NCI-H82 (cell line): ENCODE measurements around the gene USH2A.

Experiments
- DNase-seq: peaks from one replicate; lab custom pipeline; 2025; lab: John Stamatoyannopoulos, UW

Gene USH2A

DNA sequence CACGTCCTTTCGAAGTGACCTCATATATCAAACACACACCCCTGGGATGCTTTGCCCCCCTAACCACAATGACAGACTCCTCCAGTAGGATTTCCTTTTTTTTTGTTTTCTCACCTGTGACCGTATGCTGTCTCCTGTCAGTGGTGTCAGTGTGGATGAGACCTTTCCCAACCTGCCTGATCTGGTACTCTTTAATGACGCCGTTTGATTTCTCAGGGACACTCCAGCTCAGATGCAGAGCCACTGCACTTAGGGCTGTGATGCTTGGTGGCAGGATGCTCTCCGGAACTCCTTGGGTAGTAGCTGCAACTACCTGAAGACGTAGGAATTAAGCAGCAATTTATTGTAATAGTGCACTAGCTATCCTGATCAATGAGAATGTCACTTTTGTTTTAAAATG, 643.5 kb downstream of the USH2A start:
- no peak for DNase-seq

DNA sequence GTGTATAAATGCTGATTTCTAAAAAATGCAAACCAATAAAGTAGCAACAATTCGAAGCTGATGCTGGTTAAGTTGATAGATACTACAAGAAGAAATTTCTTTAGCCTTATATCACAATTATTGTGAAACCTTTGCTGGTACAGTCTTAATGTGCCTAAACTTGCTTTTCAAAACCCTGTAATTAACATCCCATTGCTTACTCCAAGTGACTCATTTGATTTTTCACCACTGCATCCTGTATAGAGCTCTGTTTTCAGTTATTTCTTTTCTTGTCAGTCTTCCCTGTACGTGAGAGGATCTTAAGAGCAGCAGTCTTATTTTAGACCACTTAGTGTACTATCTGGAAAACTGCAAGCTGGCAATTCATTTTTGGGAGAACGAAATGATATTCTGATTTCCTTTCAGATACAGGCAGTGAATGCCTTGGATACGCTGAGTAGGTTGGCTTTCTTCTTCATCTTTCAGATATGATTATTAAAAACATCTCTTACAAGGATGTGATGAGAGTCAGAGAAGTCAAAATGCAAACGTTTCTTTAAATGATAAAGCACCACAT, 645.8 kb downstream of the USH2A start:
- no peak for DNase-seq

DNA sequence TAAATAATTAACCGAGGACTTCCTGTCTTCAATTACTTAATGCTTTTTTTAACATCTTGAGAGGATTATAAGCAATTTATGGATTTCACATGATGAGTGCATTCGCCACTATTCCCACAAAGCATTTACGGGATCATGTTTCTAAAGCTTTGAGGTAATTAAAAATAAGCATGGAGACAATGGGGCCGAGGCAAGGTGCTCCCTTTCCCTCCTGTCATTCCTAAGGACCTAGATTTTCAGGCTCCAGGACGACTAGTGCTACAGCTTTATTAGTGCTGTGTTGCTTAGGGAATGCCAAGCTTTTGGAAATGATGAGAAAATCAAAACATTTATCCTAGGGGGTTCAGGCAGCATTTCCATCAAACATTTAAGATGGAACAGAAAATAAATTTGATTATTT, 646.9 kb downstream of the USH2A start:
- peak; percentile 80 for DNase-seq

DNA sequence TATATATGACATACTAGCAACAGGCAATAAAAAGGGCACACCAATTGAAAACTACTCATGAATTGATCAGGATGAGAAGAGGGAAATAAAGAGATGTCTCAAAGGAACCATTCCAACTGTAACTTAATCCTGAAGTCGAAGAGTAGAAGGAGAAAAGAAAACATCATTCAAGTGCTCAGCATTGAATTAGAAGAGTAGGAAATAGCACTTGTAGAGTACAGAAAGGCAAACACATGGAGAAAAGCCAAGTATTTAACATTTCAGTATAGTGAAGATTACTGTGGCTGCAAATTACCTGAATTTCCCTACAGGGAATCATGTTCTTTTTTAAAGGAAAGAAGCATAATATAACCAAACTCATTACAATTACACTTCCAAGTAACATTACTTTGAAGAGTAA, 651.1 kb downstream of the USH2A start:
- no peak for DNase-seq

DNA sequence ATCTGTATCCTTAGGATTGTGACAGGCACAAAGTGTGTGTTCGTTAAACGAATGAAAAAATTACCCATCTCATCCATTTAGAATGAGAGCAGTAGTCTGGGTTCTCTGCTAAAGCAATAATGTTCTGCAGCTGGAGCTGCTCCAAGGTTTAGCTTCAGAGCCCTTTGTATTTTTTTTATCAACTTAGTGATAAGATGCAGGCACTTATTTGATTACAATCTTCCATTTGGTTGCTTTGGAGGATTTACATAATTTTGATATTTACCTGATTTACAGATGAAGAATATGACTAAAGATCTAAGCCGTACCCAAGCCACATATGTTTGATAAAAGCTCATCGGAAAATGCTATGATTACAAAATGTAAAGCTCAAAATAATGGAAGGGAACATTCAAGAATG, 654.9 kb downstream of the USH2A start:
- DNase-seq: no peak

DNA sequence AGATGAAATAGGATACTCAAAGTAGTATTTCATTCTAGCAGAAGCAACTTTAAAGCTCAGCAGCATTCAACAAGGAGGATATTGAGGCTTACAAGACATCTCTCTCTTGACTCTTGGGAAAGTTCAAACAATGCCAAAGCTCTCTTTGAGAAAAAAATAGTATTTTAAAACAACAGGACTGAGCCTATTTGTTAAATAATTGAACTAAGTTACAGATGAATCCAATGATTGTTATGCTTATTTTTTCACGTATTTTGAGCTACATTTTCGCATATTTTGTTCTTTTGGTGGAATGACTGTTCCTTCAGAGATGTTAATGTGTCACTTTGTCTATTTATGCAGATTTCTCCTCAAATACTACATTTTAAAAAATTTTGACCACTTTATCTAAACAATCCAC, 655.5 kb downstream of the USH2A start:
- no peak for DNase-seq

DNA sequence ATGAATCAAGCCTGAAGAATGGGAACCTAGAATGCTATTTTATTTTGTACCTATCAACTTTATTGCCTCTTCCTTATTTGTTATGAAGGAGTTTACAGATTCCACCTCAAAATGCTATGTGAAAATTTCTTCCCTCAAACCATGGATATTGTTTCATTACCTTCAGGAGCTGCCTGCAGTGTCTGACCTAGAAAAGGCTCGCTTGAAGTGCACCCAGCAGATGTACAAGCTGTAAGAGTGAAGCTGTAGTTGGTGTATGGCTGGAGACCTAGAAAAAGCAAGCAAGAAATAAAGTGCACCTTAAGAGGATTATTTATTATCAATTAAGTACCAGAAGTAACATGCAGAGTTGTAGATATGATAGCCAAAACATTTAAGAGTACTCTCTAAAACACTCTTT, 656.7 kb downstream of the USH2A start:
- no peak for DNase-seq

DNA sequence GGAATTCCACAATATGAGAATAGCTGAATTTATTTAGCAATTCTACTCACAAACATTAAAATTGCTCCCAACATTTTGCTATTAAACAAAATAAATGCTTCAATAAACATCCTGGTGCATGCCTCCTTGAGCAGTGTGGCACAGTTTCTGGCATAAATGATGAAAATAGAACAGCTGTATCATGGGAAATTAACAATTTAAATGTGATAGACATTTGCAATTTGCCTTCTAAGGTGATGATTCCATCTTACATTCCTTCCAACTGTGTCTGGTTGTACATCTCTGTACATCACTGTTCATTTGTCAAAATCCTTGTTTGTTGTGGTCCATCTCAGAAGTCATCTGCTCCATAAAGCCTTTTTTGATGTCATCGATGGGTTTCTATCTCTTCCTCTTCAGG, 657.4 kb downstream of the USH2A start:
- no peak for DNase-seq

DNA sequence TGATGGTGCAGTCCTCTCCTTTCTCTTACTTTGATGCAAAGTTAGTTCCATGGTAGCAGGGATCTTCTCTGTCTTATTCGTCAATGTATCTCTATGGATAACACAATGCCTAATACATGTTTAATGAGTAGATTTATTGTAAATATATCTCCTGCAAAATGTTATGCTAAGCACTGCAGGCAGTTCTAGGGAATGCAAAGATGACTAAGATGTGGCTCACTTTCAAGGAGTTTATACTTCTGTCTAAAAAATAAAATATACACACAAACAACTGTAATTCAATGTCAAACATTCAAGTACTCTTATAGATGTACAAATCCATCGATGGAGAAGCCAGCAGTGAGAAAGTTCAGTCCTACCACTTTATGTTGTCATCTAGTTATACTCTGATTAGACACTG, 661.8 kb downstream of the USH2A start:
- no peak for DNase-seq

DNA sequence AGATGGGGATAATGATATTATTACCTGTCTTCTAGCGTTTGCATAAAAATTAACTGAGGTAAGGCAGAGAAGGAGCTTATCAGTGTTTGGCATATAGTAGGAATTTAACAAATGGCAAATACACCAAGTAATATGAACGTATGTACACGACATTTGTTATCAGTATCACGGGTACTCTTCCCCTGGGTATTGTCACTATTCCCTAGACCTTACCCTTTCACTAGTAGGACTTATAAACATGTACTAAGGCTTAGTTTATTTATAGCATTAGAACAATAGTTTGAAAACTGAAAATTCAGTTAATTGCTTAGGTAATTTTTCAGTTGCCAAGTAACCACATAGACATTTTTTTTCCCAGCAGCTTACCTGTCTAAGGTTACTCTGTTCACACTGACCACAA, 669.1 kb downstream of the USH2A start:
- no peak for DNase-seq

DNA sequence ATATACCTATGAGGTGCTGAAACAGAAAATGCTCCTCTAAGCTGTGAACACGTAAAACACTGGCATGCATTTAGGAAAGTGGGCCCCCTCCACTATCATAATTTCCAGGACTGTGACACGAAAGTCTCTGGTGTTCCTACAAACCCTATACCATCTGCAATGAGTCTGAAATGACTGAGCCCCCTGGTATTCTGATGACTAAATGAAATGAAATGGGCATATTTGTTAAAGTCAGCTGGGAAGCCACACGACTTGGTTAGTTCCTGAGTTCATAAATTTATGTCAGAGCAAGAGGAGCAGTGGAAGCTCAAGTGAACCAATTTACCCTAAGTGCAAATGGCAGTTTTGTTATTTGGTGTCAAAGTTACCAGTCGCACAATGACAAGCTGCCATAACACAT, 673.8 kb downstream of the USH2A start:
- DNase-seq: no peak

DNA sequence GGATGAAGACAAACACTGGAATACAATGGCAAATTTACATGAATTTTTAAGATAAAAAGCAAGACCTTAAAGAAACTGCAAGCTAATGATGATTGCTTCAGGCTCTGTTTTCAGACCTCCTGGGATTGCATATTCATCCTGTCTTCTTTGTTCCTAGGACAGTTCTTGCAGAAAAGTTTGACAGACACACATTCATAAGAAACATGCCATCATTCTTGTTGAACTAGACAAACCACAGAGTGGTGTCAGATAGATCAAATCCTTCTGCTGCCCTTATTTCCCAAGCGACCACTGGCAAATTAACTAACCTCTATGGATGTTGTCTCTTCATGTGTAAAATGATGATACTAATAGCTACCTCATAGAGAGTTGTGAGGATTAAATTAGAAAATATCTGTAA, 674.8 kb downstream of the USH2A start:
- no peak for DNase-seq

DNA sequence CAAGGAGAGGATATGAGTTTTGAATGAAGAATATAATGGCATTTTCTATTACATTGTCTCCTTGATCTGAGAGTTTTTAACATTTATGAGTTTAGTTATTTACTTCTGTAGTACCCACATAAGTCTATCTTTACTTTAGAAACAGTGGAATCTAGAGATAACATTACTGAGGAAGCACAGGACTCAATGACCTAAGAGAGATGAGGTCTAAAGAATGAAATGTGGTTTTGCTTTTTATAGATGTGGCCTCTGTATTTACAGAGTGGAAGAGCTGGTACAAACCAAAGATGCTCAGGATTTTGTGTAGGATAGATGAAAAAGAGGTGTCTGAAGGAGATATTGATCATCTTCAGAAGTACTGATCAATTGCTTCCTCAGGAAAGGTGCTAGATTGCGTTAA, 678.8 kb downstream of the USH2A start:
- DNase-seq: no peak

DNA sequence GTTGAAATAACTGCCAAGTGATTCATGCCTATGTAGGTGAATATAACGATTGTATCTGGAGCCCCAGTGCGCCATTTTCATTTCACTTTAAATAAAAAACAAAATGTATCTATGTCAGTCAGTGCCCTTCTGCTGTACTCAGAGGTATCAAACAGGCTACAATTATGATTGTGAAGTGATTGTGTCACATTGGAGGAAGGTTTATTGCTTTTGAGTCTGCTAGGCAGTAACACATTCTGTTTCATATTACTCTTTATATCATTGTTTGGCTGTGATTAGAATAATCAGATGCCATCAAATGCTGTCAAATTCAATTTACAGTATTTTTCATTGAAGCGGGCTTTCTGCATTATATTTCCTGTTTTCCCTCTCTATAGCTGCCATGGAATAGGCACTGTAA, 684.2 kb downstream of the USH2A start:
- no peak for DNase-seq

DNA sequence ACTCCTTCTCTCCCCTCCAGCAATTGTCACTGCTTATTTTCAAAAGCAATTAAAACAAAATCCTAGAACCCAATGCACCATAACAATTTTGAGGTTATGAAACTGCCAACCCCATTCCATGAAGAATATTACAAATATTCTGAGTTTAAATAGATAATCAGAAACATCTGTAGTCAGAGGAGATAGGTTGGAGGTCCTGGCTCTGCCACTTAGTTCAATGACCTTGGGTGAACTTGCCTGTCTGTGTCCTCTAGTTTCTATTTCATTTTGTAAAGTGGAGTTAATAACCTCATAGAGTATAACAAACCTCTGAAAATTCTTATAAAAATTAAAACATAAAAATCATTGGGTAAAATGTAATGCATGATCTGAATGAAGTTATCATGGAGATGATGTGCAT, 691.5 kb downstream of the USH2A start:
- DNase-seq: no peak

DNA sequence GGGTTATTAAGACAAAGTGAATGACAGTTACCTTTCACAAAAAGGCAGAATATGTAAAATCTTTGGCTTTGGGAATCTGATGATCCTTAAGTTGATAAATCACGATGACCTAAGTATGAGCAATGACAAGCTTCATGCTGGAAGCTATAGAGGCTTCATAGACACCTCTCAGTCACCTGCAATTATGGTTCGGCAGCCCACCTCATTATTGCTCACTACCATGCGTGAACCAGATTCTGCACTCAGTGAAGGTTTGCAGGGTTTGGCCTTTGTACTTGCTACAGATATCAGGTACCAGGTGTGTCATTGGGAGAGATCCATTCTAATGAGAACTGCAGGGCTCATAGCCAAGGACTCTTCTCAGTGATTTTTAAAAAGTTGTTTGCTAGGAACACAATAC, 692.6 kb downstream of the USH2A start:
- DNase-seq: no peak

DNA sequence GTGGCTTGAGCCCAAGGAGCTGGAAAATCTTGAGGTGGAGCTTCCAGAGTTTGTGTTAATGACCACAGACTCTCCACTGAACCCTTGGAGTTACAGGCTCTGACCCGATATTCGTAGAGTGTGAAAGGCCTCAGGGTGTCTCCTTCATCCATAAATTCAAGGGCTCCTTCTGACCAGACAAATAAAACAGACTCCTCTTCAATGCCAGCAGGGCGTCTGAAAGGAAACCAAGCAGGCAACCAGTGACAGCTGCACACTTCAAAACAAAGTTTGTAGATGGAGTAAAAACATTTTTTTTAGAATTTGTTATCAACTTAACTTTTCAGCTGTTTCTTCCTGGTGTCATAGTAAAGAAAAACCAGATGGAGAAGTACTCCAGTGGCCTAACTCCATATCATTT, 695.1 kb downstream of the USH2A start:
- DNase-seq: no peak

DNA sequence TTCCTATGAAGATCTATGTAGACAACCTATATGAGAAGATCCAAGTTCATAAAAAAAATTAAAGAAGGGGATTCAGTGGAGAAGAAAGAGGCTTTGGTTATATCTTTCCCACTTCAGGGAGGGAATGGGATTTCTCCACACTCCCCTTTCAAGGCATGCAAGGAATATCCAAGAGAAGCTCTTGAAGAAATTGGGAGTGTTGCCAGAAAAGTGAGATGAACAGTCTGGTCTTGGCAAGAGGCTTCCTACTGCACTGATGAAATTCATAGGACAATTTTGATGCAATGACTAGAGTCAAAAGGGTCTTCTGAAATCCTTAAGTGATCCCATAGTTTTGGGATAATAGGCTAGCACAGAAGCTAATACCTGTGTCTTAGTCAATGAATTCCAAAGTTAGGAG, 703.1 kb downstream of the USH2A start:
- DNase-seq: no peak

DNA sequence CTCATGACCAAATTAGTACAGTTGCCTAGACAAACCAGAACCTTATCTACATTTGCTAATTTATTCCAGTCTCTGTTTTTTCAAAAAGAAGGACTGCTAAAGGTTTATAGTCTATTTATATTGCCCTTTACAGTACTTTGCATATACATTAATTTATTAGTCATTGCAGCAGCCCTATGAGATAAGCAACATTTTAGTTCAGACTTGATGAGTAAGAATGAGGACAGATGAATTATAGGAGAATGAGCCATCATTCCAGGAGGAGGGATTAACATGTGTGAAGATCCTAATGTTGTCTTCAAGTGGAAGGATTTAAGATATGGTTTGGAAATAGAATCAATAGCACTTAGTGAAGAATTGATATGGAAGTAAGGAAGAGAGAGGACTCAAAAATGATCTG, 703.7 kb downstream of the USH2A start:
- DNase-seq: no peak

DNA sequence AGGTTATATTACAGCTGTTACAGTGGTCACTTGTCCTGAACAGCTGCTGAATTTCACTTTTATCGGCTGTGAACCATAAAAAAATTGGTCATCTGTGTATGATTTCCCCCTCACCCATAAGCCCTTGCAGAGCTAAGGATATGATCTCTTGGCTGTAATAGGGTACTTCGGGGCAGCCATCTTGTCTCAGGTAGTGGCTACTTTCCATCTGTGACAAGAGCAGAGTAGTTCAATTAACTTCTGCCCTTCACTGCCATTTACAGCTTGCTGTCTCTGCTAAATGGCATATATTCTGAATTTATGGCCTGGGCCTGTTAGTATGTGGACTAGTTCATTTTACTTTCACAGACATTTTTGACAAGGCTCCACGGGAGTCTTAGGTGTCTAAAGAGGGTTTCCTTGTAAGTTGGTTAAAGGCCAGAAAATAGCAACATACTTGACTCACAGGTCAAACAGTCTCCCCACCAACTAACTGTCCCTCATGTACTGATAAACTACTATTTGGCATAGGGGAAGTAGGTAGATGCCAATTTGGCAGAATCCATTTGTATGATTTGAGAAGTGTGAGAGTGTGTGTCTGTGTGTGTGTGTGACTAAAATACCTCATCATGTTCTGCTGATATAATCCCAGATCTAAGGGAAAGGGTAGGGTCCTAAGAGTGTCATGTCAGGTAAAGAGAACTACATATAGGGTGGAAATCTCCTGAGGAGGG, 704.5 kb downstream of the USH2A start:
- DNase-seq: no peak

DNA sequence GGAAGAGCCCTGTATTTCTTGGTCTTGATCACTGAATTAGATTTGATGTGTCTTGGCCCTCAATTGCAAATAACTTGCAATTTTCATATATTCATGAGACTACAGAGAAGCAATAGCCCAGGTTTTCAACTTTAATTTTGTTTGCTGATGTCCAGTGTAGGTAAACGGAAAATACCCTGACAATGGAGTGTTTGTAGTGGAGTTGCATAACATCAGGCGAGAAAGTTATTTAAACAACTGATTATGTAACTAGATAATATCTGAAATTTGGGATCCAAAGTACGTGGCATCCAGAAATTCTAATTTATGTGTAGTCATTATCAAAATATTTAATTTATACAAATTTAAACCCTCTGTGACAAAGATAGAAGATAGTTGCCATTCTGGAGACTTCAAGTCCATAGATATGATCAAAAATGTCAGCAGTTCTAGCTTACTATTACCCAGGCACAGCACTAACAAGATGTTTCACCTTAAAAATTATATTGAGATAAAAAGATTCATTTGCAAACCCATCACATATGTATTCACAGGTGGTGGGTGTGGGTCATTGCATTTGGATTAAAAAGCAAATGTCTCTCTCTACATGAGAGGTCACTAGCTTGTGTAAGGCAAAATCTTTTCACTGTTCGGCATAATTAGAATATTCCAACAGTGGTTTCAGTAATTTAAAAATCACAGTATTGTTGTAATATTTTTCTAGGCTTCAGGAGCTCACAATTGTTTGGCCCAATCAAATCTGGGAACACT, 705.4 kb downstream of the USH2A start:
- no peak for DNase-seq

DNA sequence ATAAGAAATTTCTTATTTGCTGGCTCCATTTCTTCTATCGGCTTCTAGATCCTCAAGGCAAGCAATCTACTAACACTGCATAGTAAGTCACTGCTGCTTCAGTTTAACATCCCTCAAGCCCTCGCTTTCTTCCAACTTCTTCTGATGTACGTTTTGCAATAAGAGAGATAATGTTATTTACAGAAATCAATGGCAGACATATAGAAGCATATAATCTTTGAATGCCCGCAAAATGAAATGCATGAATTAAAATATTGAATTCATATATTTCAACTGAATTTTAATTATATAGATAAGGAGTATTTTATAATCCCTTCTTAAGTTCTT, 712.4 kb downstream of the USH2A start:
- no peak for DNase-seq

DNA sequence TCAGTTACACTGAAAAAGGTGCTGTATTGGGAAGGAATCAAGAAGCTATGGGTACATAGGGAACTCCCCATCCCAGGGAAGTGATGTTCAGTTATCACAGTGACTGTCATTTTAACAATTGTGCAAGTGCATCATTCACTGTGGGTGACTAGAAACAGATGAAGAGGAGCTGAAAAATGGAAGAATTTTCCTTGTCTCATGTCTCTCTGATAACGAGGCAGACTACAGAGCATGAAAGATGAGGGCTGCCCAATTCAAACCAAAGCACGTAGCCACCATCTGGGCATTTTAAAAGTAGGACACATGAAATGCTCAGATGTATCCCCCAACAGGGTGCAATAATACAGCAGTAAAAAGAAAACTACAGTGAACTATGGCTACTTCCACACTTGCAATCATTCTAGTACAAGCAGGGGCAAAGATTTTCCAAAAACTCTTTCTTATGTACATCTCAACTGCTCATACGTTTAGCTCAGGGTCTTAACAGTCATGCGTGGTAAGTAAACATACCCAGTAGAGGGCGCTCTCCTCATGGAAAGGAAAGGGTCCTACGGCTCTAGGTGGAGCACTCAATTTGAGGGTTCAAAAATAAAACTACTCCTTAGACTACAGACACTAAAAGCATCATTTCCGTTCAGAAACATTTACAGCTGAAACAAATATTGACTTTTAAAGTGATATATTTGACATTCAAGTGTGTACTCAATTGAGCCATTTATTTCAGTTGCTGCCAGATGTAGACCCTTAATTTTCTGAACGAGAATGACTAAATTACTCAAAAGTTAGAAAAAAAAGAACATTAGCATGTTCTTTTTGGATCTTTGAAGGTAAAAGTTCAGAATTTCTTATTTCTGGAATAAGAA, 713.0 kb downstream of the USH2A start:
- peak; percentile 97 for DNase-seq
